ENCODE results near the gene ACTR1B. TPM values are rescaled to one million over a fixed set of nuclear protein-coding genes. Genes with fewer than 3 reads are reported as not detected.

Gene ACTR1B
- total RNA-seq, 4 donors from 2014 or later, result 53.5 to 76.1 (median 56.5) TPM

DNA sequence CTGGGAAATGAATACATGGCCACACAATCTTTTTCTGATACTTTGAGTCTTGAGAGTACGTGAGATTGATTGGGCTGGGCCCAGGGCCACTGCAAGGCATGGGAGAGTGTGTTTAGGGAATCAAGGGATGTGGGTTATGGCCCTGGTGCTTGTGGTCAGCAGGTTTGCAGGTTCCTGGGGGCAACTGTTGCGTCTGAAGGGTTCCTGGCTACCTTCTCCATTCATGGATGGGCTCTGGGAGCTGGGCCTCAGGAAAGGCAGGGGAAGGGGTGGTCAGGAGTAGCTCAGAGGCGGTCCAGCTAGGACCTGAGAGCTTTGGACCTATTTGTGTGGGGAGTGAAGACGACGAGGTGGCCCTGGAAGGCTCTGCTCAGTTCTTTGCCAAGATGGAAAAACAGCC, 41.1 kb upstream of the ACTR1B start:
- TF ChIP-seq POLR2A (IDR thresholded peaks at IDR 0.05), result no peak
- TF ChIP-seq, protein P1, sequence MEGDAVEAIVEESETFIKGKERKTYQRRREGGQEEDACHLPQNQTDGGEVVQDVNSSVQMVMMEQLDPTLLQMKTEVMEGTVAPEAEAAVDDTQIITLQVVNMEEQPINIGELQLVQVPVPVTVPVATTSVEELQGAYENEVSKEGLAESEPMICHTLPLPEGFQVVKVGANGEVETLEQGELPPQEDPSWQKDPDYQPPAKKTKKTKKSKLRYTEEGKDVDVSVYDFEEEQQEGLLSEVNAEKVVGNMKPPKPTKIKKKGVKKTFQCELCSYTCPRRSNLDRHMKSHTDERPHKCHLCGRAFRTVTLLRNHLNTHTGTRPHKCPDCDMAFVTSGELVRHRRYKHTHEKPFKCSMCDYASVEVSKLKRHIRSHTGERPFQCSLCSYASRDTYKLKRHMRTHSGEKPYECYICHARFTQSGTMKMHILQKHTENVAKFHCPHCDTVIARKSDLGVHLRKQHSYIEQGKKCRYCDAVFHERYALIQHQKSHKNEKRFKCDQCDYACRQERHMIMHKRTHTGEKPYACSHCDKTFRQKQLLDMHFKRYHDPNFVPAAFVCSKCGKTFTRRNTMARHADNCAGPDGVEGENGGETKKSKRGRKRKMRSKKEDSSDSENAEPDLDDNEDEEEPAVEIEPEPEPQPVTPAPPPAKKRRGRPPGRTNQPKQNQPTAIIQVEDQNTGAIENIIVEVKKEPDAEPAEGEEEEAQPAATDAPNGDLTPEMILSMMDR (IDR thresholded peaks at IDR 0.05 in 4 of 5, conservative IDR thresholded peaks at IDR 0.05 in 1 of 5), result no peak
- Histone ChIP-seq H3K4me1 (no peaks in the 10 kb centered on the region), H3K27me3 (no peaks in the 10 kb centered on the region), H3K27ac (no peak overlapping the region), H3K36me3 (no peaks in the 10 kb centered on the region), H3K4me3 (no peak overlapping the region), H3K9me3 (no peaks in the 10 kb centered on the region)
- in situ Hi-C loops (cut with MboI; ENCODE audit: low sequenced_read_pairs in 4 of 4), result no loop called here
- intact Hi-C loops (cut with DNase I; ENCODE audit: low total_unique reads), result no loop called here
- DNase-seq, result no peak
- no peak for ATAC-seq

DNA sequence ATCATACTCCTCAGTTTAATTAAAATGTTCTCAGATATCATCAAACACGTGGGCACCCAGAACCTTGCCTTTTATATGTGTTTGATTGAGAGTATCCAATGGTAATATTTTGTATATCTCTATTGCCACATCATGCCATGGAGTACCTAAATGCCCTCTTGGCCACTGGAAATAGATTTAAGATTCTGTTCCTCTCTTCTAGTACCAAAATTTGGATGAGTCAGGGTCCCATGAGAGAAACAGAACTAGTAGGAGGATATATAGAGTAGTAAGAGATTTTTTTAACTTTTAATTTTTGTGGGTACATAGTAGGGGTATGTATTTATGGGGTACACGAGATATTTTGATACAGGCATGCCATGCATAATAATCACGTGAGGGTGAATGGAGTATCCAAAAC, 39.9 kb upstream of the ACTR1B start:
- in situ Hi-C loops (cut with MboI; ENCODE audit: low sequenced_read_pairs in 4 of 4) (no loop called here), intact Hi-C loops (cut with DNase I; ENCODE audit: low total_unique reads) (no loop called here)
- no peak for DNase-seq
- Histone ChIP-seq H3K9me3 (no peaks in the 10 kb centered on the region), H3K36me3 (no peaks in the 10 kb centered on the region), H3K4me3 (no peak overlapping the region), H3K27me3 (no peaks in the 10 kb centered on the region), H3K27ac (no peak overlapping the region), H3K4me1 (no peaks in the 10 kb centered on the region)
- TF ChIP-seq, protein P1 (IDR thresholded peaks at IDR 0.05 in 4 of 5, conservative IDR thresholded peaks at IDR 0.05 in 1 of 5), result no peak
- no peak for TF ChIP-seq POLR2A (IDR thresholded peaks at IDR 0.05)
- no peak for ATAC-seq

DNA sequence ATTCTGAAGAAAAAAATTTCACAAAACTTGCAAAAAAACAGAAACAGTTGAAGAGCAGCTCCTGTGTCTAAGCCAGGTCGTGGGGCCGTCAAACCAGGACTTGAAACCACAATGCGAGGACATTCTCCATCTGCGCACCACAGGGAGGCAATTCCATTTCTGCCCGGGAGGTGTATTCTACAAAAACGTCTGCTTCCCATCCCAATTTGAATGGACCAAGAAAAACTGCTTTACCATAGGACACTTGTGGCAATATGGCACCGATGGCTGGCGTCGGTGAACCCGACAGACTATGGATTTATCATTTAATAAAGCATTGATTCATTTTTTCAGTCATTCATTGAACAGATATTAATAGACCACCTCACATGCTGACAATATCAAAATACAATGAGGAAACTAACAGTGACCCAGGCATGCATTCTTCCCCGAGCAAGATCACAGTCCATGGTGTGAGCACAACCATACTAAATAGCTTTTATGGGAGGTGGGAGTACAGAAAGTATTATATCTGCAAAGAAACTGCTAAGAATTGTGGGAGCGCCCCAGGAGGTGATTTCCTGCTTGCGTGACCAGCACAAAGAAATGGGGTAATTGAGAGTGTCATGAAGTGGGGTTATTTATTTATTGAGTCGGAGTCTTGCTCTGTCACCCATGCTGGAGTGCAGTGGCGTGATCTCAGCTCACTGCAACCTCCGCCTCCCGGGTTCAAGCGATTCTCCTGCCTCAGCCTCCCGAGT, 39.1 kb upstream of the ACTR1B start:
- H3K27ac ChIP-seq, result no peak overlapping the region

DNA sequence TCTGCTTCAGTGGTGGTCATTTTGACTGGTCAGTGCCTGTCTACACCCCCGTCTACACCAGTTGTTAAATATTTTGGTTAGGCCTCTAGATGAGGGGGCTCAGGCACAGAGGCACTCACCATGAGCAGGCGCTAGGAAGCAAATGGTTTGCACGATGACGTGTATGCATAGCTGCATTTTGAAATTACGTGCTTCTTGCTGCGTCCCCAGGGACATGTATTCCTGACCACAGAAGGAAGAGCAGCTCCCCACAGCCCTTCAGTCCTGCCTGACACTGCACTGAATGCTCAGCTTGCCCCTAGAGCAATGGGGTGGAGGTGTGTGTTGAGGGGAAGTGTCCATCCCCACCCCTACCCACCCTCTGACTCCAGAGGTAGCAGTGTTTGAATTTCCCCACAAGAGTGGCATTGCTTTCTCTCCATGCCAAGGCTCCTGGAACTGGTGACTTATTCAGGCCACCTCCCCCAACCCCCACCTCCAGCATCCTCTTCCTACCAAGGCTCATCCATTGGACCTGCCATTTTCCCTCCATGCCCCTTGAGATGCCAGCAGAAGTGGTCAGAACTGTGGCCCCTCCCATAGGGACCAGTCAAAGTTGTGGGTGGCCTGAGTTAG, 38.1 kb upstream of the ACTR1B start:
- DNase-seq (no peak), ATAC-seq (no peak)
- Histone ChIP-seq H3K27ac (no peak overlapping the region), H3K36me3 (no peaks in the 10 kb centered on the region), H3K9me3 (no peaks in the 10 kb centered on the region), H3K4me1 (no peaks in the 10 kb centered on the region), H3K27me3 (no peaks in the 10 kb centered on the region), H3K4me3 (no peak overlapping the region)
- in situ Hi-C loops (cut with MboI; ENCODE audit: low sequenced_read_pairs in 4 of 4), result no loop called here
- intact Hi-C loops (cut with DNase I; ENCODE audit: low total_unique reads), result no loop called here
- TF ChIP-seq, protein P1 (IDR thresholded peaks at IDR 0.05 in 4 of 5, conservative IDR thresholded peaks at IDR 0.05 in 1 of 5), result no peak
- TF ChIP-seq POLR2A (IDR thresholded peaks at IDR 0.05), result no peak

More for the DNA sequence above, 39.1 kb upstream of the ACTR1B start:
- H3K27me3 ChIP-seq, result no peaks in the 10 kb centered on the region
- DNase-seq (no peak), ATAC-seq (no peak)
- no peaks in the 10 kb centered on the region for H3K4me1 ChIP-seq
- no peak overlapping the region for H3K4me3 ChIP-seq
- in situ Hi-C loops (cut with MboI; ENCODE audit: low sequenced_read_pairs in 4 of 4) (no loop called here), intact Hi-C loops (cut with DNase I; ENCODE audit: low total_unique reads) (no loop called here)
- no peaks in the 10 kb centered on the region for H3K9me3 ChIP-seq
- no peaks in the 10 kb centered on the region for H3K36me3 ChIP-seq
- TF ChIP-seq, protein P1 (IDR thresholded peaks at IDR 0.05 in 4 of 5, conservative IDR thresholded peaks at IDR 0.05 in 1 of 5), result no peak
- TF ChIP-seq POLR2A (IDR thresholded peaks at IDR 0.05), result no peak
